GM23338 (cell line): ENCODE measurements around the gene ADAMTS7. TPM values are rescaled to one million over a fixed set of nuclear protein-coding genes. Genes with fewer than 3 reads are reported as not detected.

Source experiments
- ATAC-seq: fragments of 200-7000 bp; cut with Tn5 transposase; 3 replicates; pipeline ENCODE4 v1.9.1; 2020
- DNase-seq: peaks from one replicate; pipeline ENCODE4 v3.0.0-alpha.2; 2015; ENCODE audit warnings: low spot score
- H2AFZ ChIP-seq: fragments of 200-600 bp; sonication (generic); 2 replicates; pipeline ENCODE4 v1.8.0; 2016; ENCODE audit warnings: antibody characterized with exemption, mild to moderate bottlenecking, moderate library complexity
- H3F3A ChIP-seq: fragments of 200-600 bp; sonication (generic); replicated peaks from 2 replicates; pipeline ENCODE4 v1.8.0; 2017; ENCODE audit warnings: antibody characterized with exemption, mixed run types, low read depth
- H3K27ac ChIP-seq: fragments of 200-600 bp; sonication (generic); 2 replicates; pipeline ENCODE4 v1.6.1; 2016; ENCODE audit warnings: low read depth
- H3K27me3 ChIP-seq: fragments of 200-600 bp; sonication (generic); 2 replicates; pipeline ENCODE4 v1.8.0; 2016; ENCODE audit warnings: mild to moderate bottlenecking, mixed run types, moderate library complexity; ENCODE audit not compliant: insufficient read depth
- H3K36me3 ChIP-seq: fragments of 200-600 bp; sonication (generic); 2 replicates; pipeline ENCODE4 v1.8.0; 2016; ENCODE audit warnings: mild to moderate bottlenecking; ENCODE audit not compliant: insufficient read depth
- H3K4me1 ChIP-seq: fragments of 200-600 bp; sonication (generic); 2 replicates; pipeline ENCODE4 v1.8.0; 2016; ENCODE audit warnings: mild to moderate bottlenecking, moderate library complexity; ENCODE audit not compliant: insufficient read depth
- H3K4me2 ChIP-seq: fragments of 200-600 bp; sonication (generic); 2 replicates; pipeline ENCODE4 v1.7.1; 2017; ENCODE audit warnings: mixed run types
- H3K4me3 ChIP-seq: fragments of 200-600 bp; sonication (generic); 2 replicates; pipeline ENCODE4 v1.6.1; 2016; ENCODE audit warnings: mixed run types
- H3K79me2 ChIP-seq: fragments of 200-600 bp; sonication (generic); replicated peaks from 2 replicates; pipeline ENCODE4 v1.8.0; 2017; ENCODE audit warnings: mild to moderate bottlenecking; ENCODE audit not compliant: insufficient read depth
- H3K9me2 ChIP-seq: fragments of 200-600 bp; sonication (generic); 2 replicates; pipeline ENCODE4 v1.8.0; 2017; ENCODE audit not compliant: insufficient read depth
- H4K20me1 ChIP-seq: fragments of 200-600 bp; sonication (generic); replicated peaks from 2 replicates; pipeline ENCODE4 v1.8.0; 2017; ENCODE audit warnings: mild to moderate bottlenecking; ENCODE audit not compliant: insufficient read depth
- H3K27ac Mint-ChIP-seq: 2 replicates; pipeline ENCODE4 v1.8.0; 2020; ENCODE audit warnings: inconsistent platforms, mild to moderate bottlenecking, moderate library complexity, mixed read lengths
- H3K27me3 Mint-ChIP-seq: 3 replicates; pipeline ENCODE4 v1.8.0; 2022; ENCODE audit warnings: low read depth, mild to moderate bottlenecking, moderate library complexity, mixed read lengths, inconsistent platforms; ENCODE audit not compliant: insufficient read depth, poor library complexity
- H3K36me3 Mint-ChIP-seq: 3 replicates; pipeline ENCODE4 v1.8.0; 2021; ENCODE audit warnings: low read depth, mild to moderate bottlenecking, inconsistent platforms, moderate library complexity, mixed read lengths
- H3K4me1 Mint-ChIP-seq: 3 replicates; pipeline ENCODE4 v1.8.0; 2020; ENCODE audit warnings: mild to moderate bottlenecking, inconsistent platforms, mixed read lengths
- H3K4me3 Mint-ChIP-seq: 3 replicates; pipeline ENCODE4 v1.8.0; 2021; ENCODE audit warnings: moderate library complexity, mild to moderate bottlenecking, inconsistent platforms, mixed read lengths
- H3K9me3 Mint-ChIP-seq: 3 replicates; pipeline ENCODE4 v1.8.0; 2020; ENCODE audit warnings: moderate library complexity, mild to moderate bottlenecking, inconsistent platforms, mixed read lengths
- JUNB ChIP-seq: IDR thresholded peaks from one replicate; pipeline ENCODE4 v1.6.1; 2016; ENCODE audit warnings: antibody characterized with exemption; ENCODE audit not compliant: unreplicated experiment
- POLR2AphosphoS5 ChIP-seq: IDR thresholded peaks from 2 replicates; pipeline ENCODE4 v1.6.1; 2016; ENCODE audit warnings: antibody characterized with exemption, low read depth
- polyA plus RNA-seq: library from polyadenylated mRNA; unstranded; fragments of >200 nt; fragmentation: Nextera tagmentation; extraction: Ambion mirVana; gene quantifications from 2 replicates; pipeline ENCODE4 v1.2.1, GENCODE V29; 2016
- total RNA-seq: library from RNA; depleted of rRNA; stranded (reverse); fragments of >200 nt; shearing (Covaris generic); gene quantifications from 2 replicates; pipeline ENCODE4 v1.2.3, GENCODE V29; 2014
- TF ChIP-seq, protein P1 (sequence below): fragments of 250-450 bp; sonication (Bioruptor Pico); IDR thresholded peaks from 2 replicates; pipeline ENCODE4 v1.5.0; 2020; ENCODE audit warnings: mild to moderate bottlenecking, moderate library complexity
- TF ChIP-seq, protein P2 (sequence below): IDR thresholded peaks from one replicate; pipeline ENCODE4 v1.6.1; 2018; ENCODE audit warnings: antibody characterized with exemption; ENCODE audit not compliant: unreplicated experiment
- TF ChIP-seq, protein P3 (sequence below): IDR thresholded peaks from 2 replicates; pipeline ENCODE4 v1.6.1; 2016; ENCODE audit warnings: antibody characterized with exemption

The ADAMTS7 gene
- total and polyA plus RNA-seq, 2 experiments from 2014 or later = 11.6 to 52.7 TPM

DNA sequence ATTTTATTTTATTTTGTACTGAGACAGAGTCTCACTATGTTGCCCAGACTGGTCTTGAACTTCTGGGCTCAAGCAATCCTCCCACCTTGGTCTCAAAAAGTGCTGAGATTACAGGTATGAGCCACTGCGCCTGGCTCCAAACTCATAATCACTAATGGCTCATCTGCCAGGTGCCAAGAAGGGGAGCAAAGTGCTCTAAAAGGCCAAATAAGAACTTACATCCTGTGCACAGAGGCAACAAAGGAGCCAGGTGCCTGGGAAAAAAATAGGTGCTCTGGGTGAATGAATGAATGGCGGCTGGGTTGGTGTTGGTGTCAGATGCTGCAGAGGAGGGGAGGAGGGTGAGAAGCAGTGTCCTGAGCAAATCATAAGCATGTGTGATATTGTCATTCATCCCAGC is 25.9 kb upstream of the ADAMTS7 start:
- H3K4me1 ChIP-seq = peaks cover 5% of the 10 kb centered on the region; the same call in 1 of the 2 replicates
- Mint-ChIP-seq H3K9me3 (no peaks in the 10 kb centered on the region), H3K4me1 (peaks cover 13% of the 10 kb centered on the region), H3K27me3 (peaks cover 6% of the 10 kb centered on the region), H3K4me3 (no peak overlapping the region), H3K36me3 (no peaks in the 10 kb centered on the region), H3K27ac (no peak overlapping the region)
- H3K79me2 ChIP-seq = no peaks in the 10 kb centered on the region
- H4K20me1 ChIP-seq = no peaks in the 10 kb centered on the region
- no peak overlapping the region for H2AFZ ChIP-seq
- H3K4me3 ChIP-seq = no peak overlapping the region
- DNase-seq (no peak), ATAC-seq (no peak)
- TF ChIP-seq, protein P1, sequence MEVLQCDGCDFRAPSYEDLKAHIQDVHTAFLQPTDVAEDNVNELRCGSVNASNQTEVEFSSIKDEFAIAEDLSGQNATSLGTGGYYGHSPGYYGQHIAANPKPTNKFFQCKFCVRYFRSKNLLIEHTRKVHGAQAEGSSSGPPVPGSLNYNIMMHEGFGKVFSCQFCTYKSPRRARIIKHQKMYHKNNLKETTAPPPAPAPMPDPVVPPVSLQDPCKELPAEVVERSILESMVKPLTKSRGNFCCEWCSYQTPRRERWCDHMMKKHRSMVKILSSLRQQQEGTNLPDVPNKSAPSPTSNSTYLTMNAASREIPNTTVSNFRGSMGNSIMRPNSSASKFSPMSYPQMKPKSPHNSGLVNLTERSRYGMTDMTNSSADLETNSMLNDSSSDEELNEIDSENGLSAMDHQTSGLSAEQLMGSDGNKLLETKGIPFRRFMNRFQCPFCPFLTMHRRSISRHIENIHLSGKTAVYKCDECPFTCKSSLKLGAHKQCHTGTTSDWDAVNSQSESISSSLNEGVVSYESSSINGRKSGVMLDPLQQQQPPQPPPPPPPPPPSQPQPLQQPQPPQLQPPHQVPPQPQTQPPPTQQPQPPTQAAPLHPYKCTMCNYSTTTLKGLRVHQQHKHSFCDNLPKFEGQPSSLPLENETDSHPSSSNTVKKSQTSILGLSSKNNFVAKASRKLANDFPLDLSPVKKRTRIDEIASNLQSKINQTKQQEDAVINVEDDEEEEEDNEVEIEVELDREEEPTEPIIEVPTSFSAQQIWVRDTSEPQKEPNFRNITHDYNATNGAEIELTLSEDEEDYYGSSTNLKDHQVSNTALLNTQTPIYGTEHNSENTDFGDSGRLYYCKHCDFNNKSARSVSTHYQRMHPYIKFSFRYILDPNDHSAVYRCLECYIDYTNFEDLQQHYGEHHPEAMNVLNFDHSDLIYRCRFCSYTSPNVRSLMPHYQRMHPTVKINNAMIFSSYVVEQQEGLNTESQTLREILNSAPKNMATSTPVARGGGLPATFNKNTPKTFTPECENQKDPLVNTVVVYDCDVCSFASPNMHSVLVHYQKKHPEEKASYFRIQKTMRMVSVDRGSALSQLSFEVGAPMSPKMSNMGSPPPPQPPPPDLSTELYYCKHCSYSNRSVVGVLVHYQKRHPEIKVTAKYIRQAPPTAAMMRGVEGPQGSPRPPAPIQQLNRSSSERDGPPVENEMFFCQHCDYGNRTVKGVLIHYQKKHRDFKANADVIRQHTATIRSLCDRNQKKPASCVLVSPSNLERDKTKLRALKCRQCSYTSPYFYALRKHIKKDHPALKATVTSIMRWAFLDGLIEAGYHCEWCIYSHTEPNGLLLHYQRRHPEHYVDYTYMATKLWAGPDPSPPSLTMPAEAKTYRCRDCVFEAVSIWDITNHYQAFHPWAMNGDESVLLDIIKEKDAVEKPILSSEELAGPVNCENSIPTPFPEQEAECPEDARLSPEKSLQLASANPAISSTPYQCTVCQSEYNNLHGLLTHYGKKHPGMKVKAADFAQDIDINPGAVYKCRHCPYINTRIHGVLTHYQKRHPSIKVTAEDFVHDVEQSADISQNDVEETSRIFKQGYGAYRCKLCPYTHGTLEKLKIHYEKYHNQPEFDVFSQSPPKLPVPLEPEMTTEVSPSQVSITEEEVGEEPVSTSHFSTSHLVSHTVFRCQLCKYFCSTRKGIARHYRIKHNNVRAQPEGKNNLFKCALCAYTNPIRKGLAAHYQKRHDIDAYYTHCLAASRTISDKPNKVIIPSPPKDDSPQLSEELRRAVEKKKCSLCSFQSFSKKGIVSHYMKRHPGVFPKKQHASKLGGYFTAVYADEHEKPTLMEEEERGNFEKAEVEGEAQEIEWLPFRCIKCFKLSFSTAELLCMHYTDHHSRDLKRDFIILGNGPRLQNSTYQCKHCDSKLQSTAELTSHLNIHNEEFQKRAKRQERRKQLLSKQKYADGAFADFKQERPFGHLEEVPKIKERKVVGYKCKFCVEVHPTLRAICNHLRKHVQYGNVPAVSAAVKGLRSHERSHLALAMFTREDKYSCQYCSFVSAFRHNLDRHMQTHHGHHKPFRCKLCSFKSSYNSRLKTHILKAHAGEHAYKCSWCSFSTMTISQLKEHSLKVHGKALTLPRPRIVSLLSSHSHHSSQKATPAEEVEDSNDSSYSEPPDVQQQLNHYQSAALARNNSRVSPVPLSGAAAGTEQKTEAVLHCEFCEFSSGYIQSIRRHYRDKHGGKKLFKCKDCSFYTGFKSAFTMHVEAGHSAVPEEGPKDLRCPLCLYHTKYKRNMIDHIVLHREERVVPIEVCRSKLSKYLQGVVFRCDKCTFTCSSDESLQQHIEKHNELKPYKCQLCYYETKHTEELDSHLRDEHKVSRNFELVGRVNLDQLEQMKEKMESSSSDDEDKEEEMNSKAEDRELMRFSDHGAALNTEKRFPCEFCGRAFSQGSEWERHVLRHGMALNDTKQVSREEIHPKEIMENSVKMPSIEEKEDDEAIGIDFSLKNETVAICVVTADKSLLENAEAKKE (CRISPR knock-in tag) = no peak
- TF ChIP-seq, protein P2, sequence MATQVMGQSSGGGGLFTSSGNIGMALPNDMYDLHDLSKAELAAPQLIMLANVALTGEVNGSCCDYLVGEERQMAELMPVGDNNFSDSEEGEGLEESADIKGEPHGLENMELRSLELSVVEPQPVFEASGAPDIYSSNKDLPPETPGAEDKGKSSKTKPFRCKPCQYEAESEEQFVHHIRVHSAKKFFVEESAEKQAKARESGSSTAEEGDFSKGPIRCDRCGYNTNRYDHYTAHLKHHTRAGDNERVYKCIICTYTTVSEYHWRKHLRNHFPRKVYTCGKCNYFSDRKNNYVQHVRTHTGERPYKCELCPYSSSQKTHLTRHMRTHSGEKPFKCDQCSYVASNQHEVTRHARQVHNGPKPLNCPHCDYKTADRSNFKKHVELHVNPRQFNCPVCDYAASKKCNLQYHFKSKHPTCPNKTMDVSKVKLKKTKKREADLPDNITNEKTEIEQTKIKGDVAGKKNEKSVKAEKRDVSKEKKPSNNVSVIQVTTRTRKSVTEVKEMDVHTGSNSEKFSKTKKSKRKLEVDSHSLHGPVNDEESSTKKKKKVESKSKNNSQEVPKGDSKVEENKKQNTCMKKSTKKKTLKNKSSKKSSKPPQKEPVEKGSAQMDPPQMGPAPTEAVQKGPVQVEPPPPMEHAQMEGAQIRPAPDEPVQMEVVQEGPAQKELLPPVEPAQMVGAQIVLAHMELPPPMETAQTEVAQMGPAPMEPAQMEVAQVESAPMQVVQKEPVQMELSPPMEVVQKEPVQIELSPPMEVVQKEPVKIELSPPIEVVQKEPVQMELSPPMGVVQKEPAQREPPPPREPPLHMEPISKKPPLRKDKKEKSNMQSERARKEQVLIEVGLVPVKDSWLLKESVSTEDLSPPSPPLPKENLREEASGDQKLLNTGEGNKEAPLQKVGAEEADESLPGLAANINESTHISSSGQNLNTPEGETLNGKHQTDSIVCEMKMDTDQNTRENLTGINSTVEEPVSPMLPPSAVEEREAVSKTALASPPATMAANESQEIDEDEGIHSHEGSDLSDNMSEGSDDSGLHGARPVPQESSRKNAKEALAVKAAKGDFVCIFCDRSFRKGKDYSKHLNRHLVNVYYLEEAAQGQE = no peak
- TF ChIP-seq POLR2AphosphoS5 = no peak
- TF ChIP-seq, protein P3, sequence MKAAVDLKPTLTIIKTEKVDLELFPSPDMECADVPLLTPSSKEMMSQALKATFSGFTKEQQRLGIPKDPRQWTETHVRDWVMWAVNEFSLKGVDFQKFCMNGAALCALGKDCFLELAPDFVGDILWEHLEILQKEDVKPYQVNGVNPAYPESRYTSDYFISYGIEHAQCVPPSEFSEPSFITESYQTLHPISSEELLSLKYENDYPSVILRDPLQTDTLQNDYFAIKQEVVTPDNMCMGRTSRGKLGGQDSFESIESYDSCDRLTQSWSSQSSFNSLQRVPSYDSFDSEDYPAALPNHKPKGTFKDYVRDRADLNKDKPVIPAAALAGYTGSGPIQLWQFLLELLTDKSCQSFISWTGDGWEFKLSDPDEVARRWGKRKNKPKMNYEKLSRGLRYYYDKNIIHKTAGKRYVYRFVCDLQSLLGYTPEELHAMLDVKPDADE = no peak
- TF ChIP-seq JUNB = no peak
- H3F3A ChIP-seq = 0 out of 2 replicates have a peak, but pooled peaks cover 2% of the 10 kb centered on the region
- H3K4me2 ChIP-seq = no peak overlapping the region
- no peaks in the 10 kb centered on the region for H3K36me3 ChIP-seq
- no peaks in the 10 kb centered on the region for H3K9me2 ChIP-seq
- no peaks in the 10 kb centered on the region for H3K27me3 ChIP-seq
- H3K27ac ChIP-seq = no peak overlapping the region
